ENCODE data around the gene KCNG1. TPM values are rescaled to one million over a fixed set of nuclear protein-coding genes. Genes with fewer than 3 reads are reported as not detected.

The KCNG1 gene
- total and polyA plus RNA-seq, 2 of the 8 experiments (the other 6 are each of a cell fraction or from before 2014, with no cell fraction given): 16.0 to 18.0 TPM

DNA sequence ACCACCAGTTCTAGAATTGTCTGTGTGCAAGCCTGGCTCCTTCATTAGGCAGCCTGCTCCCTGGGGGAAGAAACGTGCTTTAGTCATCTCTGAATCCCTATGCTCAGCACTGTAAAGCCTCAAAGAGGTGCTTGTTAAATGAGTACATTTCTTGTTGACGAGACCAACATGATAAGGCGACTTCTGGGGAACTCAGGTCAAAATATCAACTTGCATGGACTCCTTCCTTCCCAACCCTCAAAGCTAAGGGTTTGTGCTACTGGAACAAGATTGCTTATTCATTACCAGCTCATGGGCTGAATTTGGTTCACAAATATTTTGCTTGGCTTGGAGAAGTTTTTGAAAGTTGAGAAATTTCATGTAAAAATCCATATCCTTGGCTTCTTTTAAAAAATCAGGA, 10.6 kb downstream of the KCNG1 start:
- Histone ChIP-seq H2BK120ac (replicated peaks; ENCODE audit: low read depth, low read length) (no peak overlapping the region), H3K4me2 (ENCODE audit: insufficient read depth in 1 of 2, low read depth in 2 of 2, low read length in 2 of 2) (no peak overlapping the region), H3K4ac (replicated peaks; ENCODE audit: insufficient read length, low read depth, low read length) (no peak overlapping the region), H3K36me3 (ENCODE audit: control insufficient read depth in 2 of 4, insufficient read depth in 4 of 4, low read length in 3 of 4) (no peaks in the 10 kb centered on the region), H4K5ac (ENCODE audit: insufficient read length, low read depth, low read length) (no peak overlapping the region), H2AFZ (ENCODE audit: low read length) (no peak overlapping the region), H2BK20ac (ENCODE audit: low read length) (no peak overlapping the region), H3K9ac (replicated peaks in 1 of 4; ENCODE audit: extremely low read depth in 1 of 4, low read depth in 3 of 4, low read length in 3 of 4) (no peak overlapping the region), H2BK12ac (ENCODE audit: low read depth, low read length) (no peak overlapping the region), H3K18ac (ENCODE audit: extremely low read depth, low read length) (no peak overlapping the region), H3K9me3 (ENCODE audit: insufficient read depth in 2 of 2, low read depth in 1 of 2, low read length in 1 of 2) (no peaks in the 10 kb centered on the region), H3K4me3 (ENCODE audit: extremely low read depth in 1 of 4, insufficient read depth in 2 of 4, low read depth in 3 of 4, low read length in 4 of 4) (no peak overlapping the region), H3K14ac (ENCODE audit: insufficient read length) (no peak overlapping the region), H3K79me1 (ENCODE audit: low read depth, low read length) (no peaks in the 10 kb centered on the region), H3K56ac (replicated peaks; ENCODE audit: insufficient read length, low read depth, low read length) (no peak overlapping the region), H3K4me1 (replicated peaks in 1 of 4; ENCODE audit: control insufficient read depth in 3 of 4, insufficient read depth in 4 of 4, low read length in 3 of 4) (peaks cover 3 to 13% (median 8%) of the 10 kb centered on the region in 4 experiments), H2BK5ac (ENCODE audit: low read depth, low read length) (no peak overlapping the region), H3K23me2 (ENCODE audit: low read depth, low read length) (no peaks in the 10 kb centered on the region; the same call in 1 of the 2 replicates), H3K79me2 (ENCODE audit: control insufficient read depth in 1 of 2, insufficient read depth in 2 of 2, low read length in 2 of 2) (no peaks in the 10 kb centered on the region), H3K27ac (ENCODE audit: low read depth, low read length) (no peak overlapping the region), H3K27me3 (replicated peaks in 1 of 4; ENCODE audit: control insufficient read depth in 3 of 4, extremely low read depth in 1 of 4, insufficient read depth in 3 of 4, low read length in 3 of 4) (no peaks in the 10 kb centered on the region), H2BK15ac (ENCODE audit: low read length) (no peak overlapping the region), H3K23ac (ENCODE audit: insufficient read length) (no peak overlapping the region), H2AK5ac (ENCODE audit: low read depth, low read length) (no peak overlapping the region), H4K20me1 (replicated peaks in 1 of 2; ENCODE audit: control insufficient read depth in 1 of 2, insufficient read depth in 2 of 2, low read length in 2 of 2) (no peaks in the 10 kb centered on the region), H4K8ac (ENCODE audit: extremely low read depth, insufficient read depth, low read length) (no peak overlapping the region), H4K91ac (replicated peaks; ENCODE audit: insufficient read length, low read length) (no peak overlapping the region)
- FAIRE-seq (no peak), DNase-seq (ENCODE audit: low read depth in 1 of 2, low spot score in 2 of 2) (no peak)
- ChIA-PET POLR2A (ENCODE audit: partially characterized antibody) (interaction anchor here (0.8 kb wide), 1 partner anchor 22 kb away, joined by 3 read pairs; no protein-coding TSS in a partner anchor), CTCF (ENCODE audit: partially characterized antibody) (interaction anchor here (1.0 to 2.1 kb wide), 5 partner anchors 16 to 309 kb away, joined by 3 to 6 read pairs (median 5); no protein-coding TSS in a partner anchor)
- WGBS, 2 experiments (ENCODE audit: extremely low coverage in 1 of 2, insufficient coverage in 1 of 2, insufficient read length in 1 of 2, insufficient replicate concordance in 2 of 2, low coverage in 1 of 2, low lambda C conversion rate in 2 of 2, missing lambda C conversion rate in 1 of 2): 83% methylated on average over 3 of the region's 3 CpGs; no CpG with 5 or more reads in 1 of the 2 experiments
- TF ChIP-seq HDAC2 (IDR thresholded peaks at IDR 0.05; ENCODE audit: borderline replicate concordance in 1 of 2, low read depth in 2 of 2, low read length in 2 of 2) (no peak), TCF12 (IDR thresholded peaks at IDR 0.05; ENCODE audit: low read depth, low read length) (no peak), RAD21 (IDR thresholded peaks at IDR 0.05 in 1 of 2, conservative IDR thresholded peaks at IDR 0.05 in 1 of 2; ENCODE audit: low read depth in 2 of 2, low read length in 2 of 2) (no peak), RFX5 (IDR thresholded peaks at IDR 0.05; ENCODE audit: borderline replicate concordance, low read depth, low read length) (no peak), RNF2 (IDR thresholded peaks at IDR 0.05; ENCODE audit: borderline replicate concordance, low read depth, low read length, missing control alignments, poor library complexity, severe bottlenecking) (no peak), TEAD4 (IDR thresholded peaks at IDR 0.05; ENCODE audit: low read depth, low read length) (no peak), RXRA (IDR thresholded peaks at IDR 0.05; ENCODE audit: insufficient read depth, low read depth, low read length) (no peak), CBX8 (IDR thresholded peaks at IDR 0.05; ENCODE audit: borderline replicate concordance, low read depth, low read length) (no peak), GTF2F1 (IDR thresholded peaks at IDR 0.05; ENCODE audit: borderline replicate concordance, low read depth, low read length) (no peak), SAP30 (IDR thresholded peaks at IDR 0.05; ENCODE audit: insufficient read depth, insufficient replicate concordance, low read length) (no peak), MAFK (IDR thresholded peaks at IDR 0.05; ENCODE audit: low read depth, low read length) (no peak), CHD2 (IDR thresholded peaks at IDR 0.05; ENCODE audit: low read length) (no peak), SIN3A (conservative IDR thresholded peaks at IDR 0.05 in 1 of 2, IDR thresholded peaks at IDR 0.05 in 1 of 2; ENCODE audit: low read depth in 1 of 2, low read length in 2 of 2) (no peak)

Measured in H1 (cell line).